PC-3 (cell line): ENCODE data around the gene CYBRD1. TPM values are rescaled to one million over a fixed set of nuclear protein-coding genes. Genes with fewer than 3 reads are reported as not detected.

Source experiments
- ATAC-seq: fragments of 200-7000 bp; cut with Tn5 transposase; 2 replicates; pipeline ENCODE4 v1.9.1; 2020; ENCODE audit warnings: mild to moderate bottlenecking, moderate library complexity
- BruUV-seq: library from RNA; stranded (reverse); fragments of 400-500 nt; replicated peaks from 2 replicates; lab custom pipeline; 2021; lab: Mats Ljungman, UMichigan
- CTCF ChIA-PET: fragments of 300-600 bp; sonication (Branson Sonifier 250); formaldehyde crosslinking; loops from one replicate; lab custom pipeline; 2022; ENCODE audit warnings: antibody characterized with exemption; lab: Charles Lee
- POLR2A ChIA-PET: fragments of 300-600 bp; sonication (Branson Sonifier 250); formaldehyde crosslinking; loops from one replicate; lab custom pipeline; 2022; ENCODE audit warnings: antibody characterized with exemption; ENCODE audit not compliant: unreplicated experiment; lab: Charles Lee
- DNase-seq: peaks from one replicate; pipeline ENCODE4 v3.0.0-alpha.2; 2015
- H2AFZ ChIP-seq: fragments of 300-600 bp; sonication (generic); 2 replicates; pipeline ENCODE4 v1.6.0; 2016; ENCODE audit warnings: antibody characterized with exemption, low read length
- H3F3A ChIP-seq: fragments of 300-600 bp; sonication (generic); one replicate; pipeline ENCODE4 v1.6.0; 2017; ENCODE audit warnings: antibody characterized with exemption, low read length, control low read depth, mild to moderate bottlenecking; ENCODE audit not compliant: unreplicated experiment
- H3K27ac ChIP-seq: fragments of 300-600 bp; sonication (generic); 2 replicates; pipeline ENCODE4 v1.5.1; 2016; ENCODE audit warnings: mild to moderate bottlenecking, low read length
- H3K27me3 ChIP-seq: fragments of 300-600 bp; sonication (generic); 2 replicates; pipeline ENCODE4 v1.6.1; 2016; ENCODE audit warnings: low read length, mixed read lengths
- H3K36me3 ChIP-seq: fragments of 300-600 bp; sonication (generic); 2 replicates; pipeline ENCODE4 v1.6.1; 2016; ENCODE audit warnings: low read depth, mixed run types, low read length, mixed read lengths
- H3K4me1 ChIP-seq: fragments of 300-600 bp; sonication (generic); 2 replicates; pipeline ENCODE4 v1.5.1; 2016; ENCODE audit warnings: low read length; ENCODE audit not compliant: insufficient read depth
- H3K4me2 ChIP-seq: fragments of 300-600 bp; sonication (generic); 2 replicates; pipeline ENCODE4 v1.6.0; 2016; ENCODE audit warnings: low read length
- H3K4me3 ChIP-seq: fragments of 300-600 bp; sonication (generic); 2 replicates; pipeline ENCODE4 v1.5.1; 2016; ENCODE audit warnings: mild to moderate bottlenecking, low read length, mixed read lengths
- H3K79me2 ChIP-seq: fragments of 300-600 bp; sonication (generic); 2 replicates; pipeline ENCODE4 v1.6.1; 2017; ENCODE audit warnings: low read length, mixed read lengths
- H3K9ac ChIP-seq: fragments of 300-600 bp; sonication (generic); 2 replicates; pipeline ENCODE4 v1.6.0; 2016; ENCODE audit warnings: mild to moderate bottlenecking, low read length
- H3K9me2 ChIP-seq: fragments of 300-600 bp; sonication (generic); replicated peaks from 2 replicates; pipeline ENCODE4 v1.6.1; 2016; ENCODE audit warnings: mixed run types, low read length, mixed read lengths
- H3K9me3 ChIP-seq: fragments of 300-600 bp; sonication (generic); 2 replicates; pipeline ENCODE4 v1.6.1; 2016; ENCODE audit warnings: low read length, mixed read lengths
- H4K20me1 ChIP-seq: fragments of 300-600 bp; sonication (generic); 2 replicates; pipeline ENCODE4 v1.6.1; 2016; ENCODE audit warnings: low read length, mixed read lengths
- EZH2 ChIP-seq: fragments of 300-600 bp; sonication (generic); IDR thresholded peaks from one replicate; pipeline ENCODE4 v1.6.1; 2017; ENCODE audit warnings: antibody characterized with exemption, mild to moderate bottlenecking, low read length; ENCODE audit not compliant: unreplicated experiment
- EZH2phosphoT487 ChIP-seq: fragments of 300-600 bp; sonication (generic); IDR thresholded peaks from 2 replicates; pipeline ENCODE4 v1.6.1; 2018; ENCODE audit warnings: mild to moderate bottlenecking, antibody characterized with exemption, low read length, borderline replicate concordance
- intact Hi-C: fragments of 100-400 bp; cut with micrococcal nuclease; formaldehyde crosslinking; loops from 2 replicates; pipeline ENCODE4 v1.9.0; 2023
- total RNA-seq: library from RNA; depleted of rRNA; stranded (reverse); fragments of >200 nt; gene quantifications from 2 replicates; pipeline ENCODE4 v1.2.3, GENCODE V29; 2014
- TF ChIP-seq, protein P1 (sequence below): fragments of 300-600 bp; sonication (generic); conservative IDR thresholded peaks from 2 replicates; pipeline ENCODE4 v1.5.1; 2017; ENCODE audit warnings: antibody characterized with exemption, low read depth, mild to moderate bottlenecking, low read length

The CYBRD1 gene
- total RNA-seq, 1 experiment from 2014 or later: 0.87 TPM

DNA sequence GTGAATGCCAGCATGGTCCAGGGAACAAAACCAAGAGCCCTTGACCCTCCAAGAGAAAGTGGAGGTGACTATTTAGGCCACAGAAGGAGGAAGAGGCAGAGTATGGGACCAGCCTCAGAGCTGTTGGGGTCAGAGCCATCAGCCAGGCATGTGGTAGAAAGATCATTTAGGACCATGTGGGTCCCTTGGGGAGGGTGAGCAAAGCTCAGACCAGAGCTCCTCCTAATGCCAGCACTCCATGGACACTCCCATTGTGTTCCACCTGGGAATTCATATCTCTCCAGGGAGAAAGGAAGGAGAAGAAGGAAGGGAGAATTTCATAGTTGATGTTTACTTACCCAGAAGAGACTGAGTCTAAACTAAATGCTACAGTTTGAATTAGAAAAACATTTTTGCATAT is 73.2 kb downstream of the CYBRD1 start:
- no peak overlapping the region for H3K4me3 ChIP-seq
- H3K27me3 ChIP-seq: no peaks in the 10 kb centered on the region
- TF ChIP-seq EZH2: no peak
- TF ChIP-seq, protein P1, sequence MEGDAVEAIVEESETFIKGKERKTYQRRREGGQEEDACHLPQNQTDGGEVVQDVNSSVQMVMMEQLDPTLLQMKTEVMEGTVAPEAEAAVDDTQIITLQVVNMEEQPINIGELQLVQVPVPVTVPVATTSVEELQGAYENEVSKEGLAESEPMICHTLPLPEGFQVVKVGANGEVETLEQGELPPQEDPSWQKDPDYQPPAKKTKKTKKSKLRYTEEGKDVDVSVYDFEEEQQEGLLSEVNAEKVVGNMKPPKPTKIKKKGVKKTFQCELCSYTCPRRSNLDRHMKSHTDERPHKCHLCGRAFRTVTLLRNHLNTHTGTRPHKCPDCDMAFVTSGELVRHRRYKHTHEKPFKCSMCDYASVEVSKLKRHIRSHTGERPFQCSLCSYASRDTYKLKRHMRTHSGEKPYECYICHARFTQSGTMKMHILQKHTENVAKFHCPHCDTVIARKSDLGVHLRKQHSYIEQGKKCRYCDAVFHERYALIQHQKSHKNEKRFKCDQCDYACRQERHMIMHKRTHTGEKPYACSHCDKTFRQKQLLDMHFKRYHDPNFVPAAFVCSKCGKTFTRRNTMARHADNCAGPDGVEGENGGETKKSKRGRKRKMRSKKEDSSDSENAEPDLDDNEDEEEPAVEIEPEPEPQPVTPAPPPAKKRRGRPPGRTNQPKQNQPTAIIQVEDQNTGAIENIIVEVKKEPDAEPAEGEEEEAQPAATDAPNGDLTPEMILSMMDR: no peak
- TF ChIP-seq EZH2phosphoT487: no peak
- intact Hi-C loops: no loop called here
- peak; percentile 39 for ATAC-seq
- H3F3A ChIP-seq: no peaks in the 10 kb centered on the region
- no peaks in the 10 kb centered on the region for H4K20me1 ChIP-seq
- H3K9ac ChIP-seq: no peak overlapping the region
- H3K27ac ChIP-seq: no peak overlapping the region
- H3K36me3 ChIP-seq: no peaks in the 10 kb centered on the region
- no TSS peak for BruUV-seq
- no peaks in the 10 kb centered on the region for H3K79me2 ChIP-seq
- H3K9me2 ChIP-seq: no peaks in the 10 kb centered on the region
- no peak for DNase-seq
- H3K9me3 ChIP-seq: no peaks in the 10 kb centered on the region
- ChIA-PET POLR2A (interaction anchor here (0.6 kb wide), 1 partner anchor 119 kb away, joined by 3 read pairs; no protein-coding TSS in a partner anchor), CTCF (interaction anchor here (0.6 to 0.7 kb wide), 2 partner anchors 92 to 275 kb away, joined by 3 read pairs; partner anchors contain the start of gene DYNC1I2)
- H3K4me1 ChIP-seq: peaks cover 8% of the 10 kb centered on the region
- H2AFZ ChIP-seq: no peak overlapping the region
- no peak overlapping the region for H3K4me2 ChIP-seq

DNA sequence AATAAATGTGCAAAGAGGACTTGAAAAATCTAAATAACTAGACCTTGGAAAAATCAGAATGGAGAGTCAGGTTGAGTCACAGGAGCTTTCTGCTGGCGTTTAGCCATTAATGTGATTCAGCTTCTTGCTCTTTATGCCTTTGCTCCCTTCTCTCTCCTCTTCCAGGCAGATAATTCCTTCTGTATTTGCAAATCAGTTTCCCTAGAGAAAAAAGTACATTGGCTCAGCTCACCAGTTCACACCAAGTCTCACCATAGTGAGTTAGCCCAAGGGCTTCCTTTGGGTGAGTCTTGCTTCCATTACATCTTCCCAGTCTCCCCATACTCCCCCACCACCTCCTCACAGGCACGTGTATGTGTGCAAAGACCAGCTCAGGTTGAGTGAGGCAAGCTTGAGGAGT is 73.6 kb downstream of the CYBRD1 start:
- no TSS peak for BruUV-seq
- no peak for TF ChIP-seq EZH2
- TF ChIP-seq EZH2phosphoT487: no peak
- TF ChIP-seq, protein P1: no peak
- CTCF ChIA-PET: interaction anchor here (0.5 to 0.7 kb wide), 3 partner anchors 92 to 482 kb away, joined by 3 to 6 read pairs (median 3); partner anchors contain the start of gene DYNC1I2
- ATAC-seq (peak; percentile 83), DNase-seq (peak; percentile 82)
- H4K20me1 ChIP-seq: no peaks in the 10 kb centered on the region
- 0 out of 2 replicates have a peak overlapping the region, but pooled peaks have one; percentile 4 for H3K4me2 ChIP-seq
- no peaks in the 10 kb centered on the region for H3K36me3 ChIP-seq
- H3K27me3 ChIP-seq: no peaks in the 10 kb centered on the region
- intact Hi-C loops: no loop called here
- H3K9ac ChIP-seq: no peak overlapping the region
- no peaks in the 10 kb centered on the region for H3F3A ChIP-seq
- no peaks in the 10 kb centered on the region for H3K9me2 ChIP-seq
- H3K9me3 ChIP-seq: no peaks in the 10 kb centered on the region
- H2AFZ ChIP-seq: no peak overlapping the region
- POLR2A ChIA-PET: interaction anchor here (0.6 kb wide), 1 partner anchor 119 kb away, joined by 3 read pairs; no protein-coding TSS in a partner anchor
- no peaks in the 10 kb centered on the region for H3K79me2 ChIP-seq
- peaks cover 8% of the 10 kb centered on the region for H3K4me1 ChIP-seq
- no peak overlapping the region for H3K4me3 ChIP-seq
- H3K27ac ChIP-seq: no peak overlapping the region

DNA sequence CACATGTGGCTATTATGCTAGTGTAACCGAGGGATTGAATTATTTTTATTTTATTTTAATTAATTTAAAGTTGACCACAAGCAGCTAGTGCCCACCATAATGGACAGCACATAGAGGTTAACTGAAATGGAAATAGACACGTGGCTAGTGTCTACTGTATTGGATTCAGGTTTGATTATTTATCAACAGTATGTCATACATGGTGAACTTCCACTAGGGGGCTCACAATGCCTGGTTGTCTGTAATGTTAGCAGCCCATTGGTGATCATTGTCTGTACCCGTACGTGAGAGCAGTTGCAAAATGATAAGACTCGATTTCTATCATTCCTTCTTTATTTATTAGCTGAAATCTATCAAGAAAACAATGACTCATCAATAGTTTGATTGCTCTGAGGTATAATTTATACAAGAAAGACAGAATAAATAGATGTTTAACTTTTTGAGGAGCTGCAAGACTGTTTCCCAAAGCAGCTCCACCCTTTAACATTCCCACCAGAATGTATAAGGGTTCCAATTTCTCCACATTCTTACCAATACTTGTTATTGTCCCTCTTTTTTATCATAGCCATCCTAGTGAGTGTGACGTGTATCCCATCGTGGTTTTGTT is 76.5 kb downstream of the CYBRD1 start:
- DNase-seq (peak; percentile 75), ATAC-seq (peak; percentile 91)
- H3K36me3 ChIP-seq: no peaks in the 10 kb centered on the region
- H3K4me1 ChIP-seq: peaks cover 8% of the 10 kb centered on the region
- H3F3A ChIP-seq: no peaks in the 10 kb centered on the region
- BruUV-seq: no TSS peak
- POLR2A ChIA-PET: interaction anchor here (0.6 kb wide), 1 partner anchor 1008 kb away, joined by 3 read pairs; no protein-coding TSS in a partner anchor
- H3K79me2 ChIP-seq: no peaks in the 10 kb centered on the region
- peak overlapping the region; percentile 62 for H2AFZ ChIP-seq
- no peak overlapping the region for H3K27ac ChIP-seq
- H3K27me3 ChIP-seq: no peaks in the 10 kb centered on the region
- no peaks in the 10 kb centered on the region for H3K9me2 ChIP-seq
- intact Hi-C loops: no loop called here
- H4K20me1 ChIP-seq: no peaks in the 10 kb centered on the region
- TF ChIP-seq, protein P1: peak; percentile 78
- TF ChIP-seq EZH2phosphoT487 (no peak), EZH2 (no peak)
- no peak overlapping the region for H3K9ac ChIP-seq
- H3K4me2 ChIP-seq: peak overlapping the region; percentile 69
- 0 out of 2 replicates have a peak overlapping the region, but pooled peaks have one; percentile 14 for H3K4me3 ChIP-seq
- CTCF ChIA-PET: interaction anchor here (0.6 kb wide), 2 partner anchors 115 to 528 kb away, joined by 3 read pairs; no protein-coding TSS in a partner anchor
- no peaks in the 10 kb centered on the region for H3K9me3 ChIP-seq
